Thyroid gland (tissue), 4 donors: ENCODE measurements around the gene CXCL6. TPM values are rescaled to one million over a fixed set of nuclear protein-coding genes. Genes with fewer than 3 reads are reported as not detected.
A peak's percentile ranks its signal among the peaks of the same experiment; 100 is the strongest.

ENCODE experiments used
- DNase-seq, 2 donors: peaks; one replicate each; pipeline ENCODE4 v3.0.0-alpha.2; 2019
- H3K27ac ChIP-seq, 3 donors: fragments of 200-600 bp; sonication (generic); 1 replicate in 2 of 3; 2 replicates in 1 of 3; pipeline ENCODE4 v1.5.1; 2016 to 2019; ENCODE audit warnings: mild to moderate bottlenecking in 1 of 3, moderate library complexity in 1 of 3
- H3K27me3 ChIP-seq: fragments of 200-600 bp; sonication (generic); one replicate; pipeline ENCODE4 v1.5.1; 2019
- H3K36me3 ChIP-seq, 2 donors: fragments of 200-600 bp; sonication (generic); one replicate each; pipeline ENCODE4 v1.5.1; 2016 to 2019
- H3K4me1 ChIP-seq, 2 donors: fragments of 200-600 bp; sonication (generic); one replicate each; pipeline ENCODE4 v1.5.1; 2017 to 2019
- H3K4me3 ChIP-seq, 3 donors: fragments of 200-600 bp; sonication (generic); replicated peaks in 1 of 3; 1 replicate in 2 of 3; 2 replicates in 1 of 3; pipeline ENCODE4 v1.5.1; 2016; ENCODE audit warnings: mild to moderate bottlenecking in 1 of 3
- H3K9me3 ChIP-seq: fragments of 200-600 bp; sonication (generic); one replicate; pipeline ENCODE4 v1.5.1; 2017
- POLR2A ChIP-seq, 2 donors: fragments of 450-650 bp; IDR thresholded peaks; one replicate each; pipeline ENCODE4 v1.6.1; 2017; ENCODE audit warnings: antibody characterized with exemption in 2 of 2, mild to moderate bottlenecking in 2 of 2, moderate library complexity in 1 of 2
- WGBS, 2 donors: methylation state at CpG; one replicate each; pipeline ENCODE4 v1.1.5; 2017; 5-methylcytosine and 5-hydroxymethylcytosine counted together
- intact Hi-C: fragments of 100-400 bp; cut with DNase I; formaldehyde crosslinking; loops from one replicate; pipeline ENCODE4 v1.15.1; 2023
- total RNA-seq, 4 donors: library from RNA; depleted of rRNA; stranded (reverse); fragments of >200 nt; gene quantifications; one replicate each; pipeline ENCODE4 v1.2.3, GENCODE V29; 2016
- TF ChIP-seq, protein P1 (sequence below), 6 experiments: fragments of 200-600 bp in 3 of 6; fragments of 450-650 bp in 3 of 6; sonication (generic) in 3 of 6; IDR thresholded peaks; one replicate each; pipeline ENCODE4 v1.5.1; 2016 to 2019; ENCODE audit warnings: antibody characterized with exemption in 6 of 6, mild to moderate bottlenecking in 2 of 6, inconsistent platforms in 1 of 6, moderate library complexity in 1 of 6

The CXCL6 gene
- total RNA-seq, 4 donors from 2014 or later, result not detected

DNA sequence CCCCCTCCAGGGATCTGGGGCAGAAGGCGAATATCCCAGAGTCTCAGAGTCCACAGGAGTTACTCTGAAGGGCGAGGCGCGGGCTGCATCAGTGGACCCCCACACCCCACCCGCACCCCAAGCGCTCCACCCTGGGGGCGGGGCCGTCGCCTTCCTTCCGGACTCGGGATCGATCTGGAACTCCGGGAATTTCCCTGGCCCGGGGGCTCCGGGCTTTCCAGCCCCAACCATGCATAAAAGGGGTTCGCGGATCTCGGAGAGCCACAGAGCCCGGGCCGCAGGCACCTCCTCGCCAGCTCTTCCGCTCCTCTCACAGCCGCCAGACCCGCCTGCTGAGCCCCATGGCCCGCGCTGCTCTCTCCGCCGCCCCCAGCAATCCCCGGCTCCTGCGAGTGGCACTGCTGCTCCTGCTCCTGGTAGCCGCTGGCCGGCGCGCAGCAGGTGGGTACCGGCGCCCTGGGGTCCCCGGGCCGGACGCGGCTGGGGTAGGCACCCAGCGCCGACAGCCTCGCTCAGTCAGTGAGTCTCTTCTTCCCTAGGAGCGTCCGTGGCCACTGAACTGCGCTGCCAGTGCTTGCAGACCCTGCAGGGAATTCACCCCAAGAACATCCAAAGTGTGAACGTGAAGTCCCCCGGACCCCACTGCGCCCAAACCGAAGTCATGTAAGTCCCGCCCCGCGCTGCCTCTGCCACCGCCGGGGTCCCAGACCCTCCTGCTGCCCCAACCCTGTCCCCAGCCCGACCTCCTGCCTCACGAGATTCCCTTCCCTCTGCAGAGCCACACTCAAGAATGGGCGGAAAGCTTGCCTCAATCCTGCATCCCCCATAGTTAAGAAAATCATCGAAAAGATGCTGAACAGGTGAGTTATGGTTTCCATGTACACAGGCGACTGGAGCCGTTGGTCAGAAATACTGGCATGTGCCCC lies 32.9 kb downstream of the CXCL6 start, which contains the start of gene CXCL1:
CXCL1 (plus strand) TSS at position 264 of the 926 bp plus-strand sequence; CDS start at position 342, 78 bp downstream.
- Histone ChIP-seq H3K9me3 (no peaks in the 10 kb centered on the region), H3K27me3 (no peaks in the 10 kb centered on the region), H3K27ac (no peak within 1 kb of the TSS), H3K36me3 (no peaks in the 10 kb centered on the region), H3K4me3 (peak within 1 kb of the TSS; percentile 7 to 51 (median 43)), H3K4me1 (peaks cover 0 to 4% of the 10 kb centered on the region in 2 donors)
- peak; percentile 23 to 39 for DNase-seq
- WGBS, 2 donors, result 13 to 17% methylated on average over 30 to 34 of the region's 61 CpGs
- no peak for TF ChIP-seq POLR2A (IDR thresholded peaks at IDR 0.05)
- TF ChIP-seq, protein P1, sequence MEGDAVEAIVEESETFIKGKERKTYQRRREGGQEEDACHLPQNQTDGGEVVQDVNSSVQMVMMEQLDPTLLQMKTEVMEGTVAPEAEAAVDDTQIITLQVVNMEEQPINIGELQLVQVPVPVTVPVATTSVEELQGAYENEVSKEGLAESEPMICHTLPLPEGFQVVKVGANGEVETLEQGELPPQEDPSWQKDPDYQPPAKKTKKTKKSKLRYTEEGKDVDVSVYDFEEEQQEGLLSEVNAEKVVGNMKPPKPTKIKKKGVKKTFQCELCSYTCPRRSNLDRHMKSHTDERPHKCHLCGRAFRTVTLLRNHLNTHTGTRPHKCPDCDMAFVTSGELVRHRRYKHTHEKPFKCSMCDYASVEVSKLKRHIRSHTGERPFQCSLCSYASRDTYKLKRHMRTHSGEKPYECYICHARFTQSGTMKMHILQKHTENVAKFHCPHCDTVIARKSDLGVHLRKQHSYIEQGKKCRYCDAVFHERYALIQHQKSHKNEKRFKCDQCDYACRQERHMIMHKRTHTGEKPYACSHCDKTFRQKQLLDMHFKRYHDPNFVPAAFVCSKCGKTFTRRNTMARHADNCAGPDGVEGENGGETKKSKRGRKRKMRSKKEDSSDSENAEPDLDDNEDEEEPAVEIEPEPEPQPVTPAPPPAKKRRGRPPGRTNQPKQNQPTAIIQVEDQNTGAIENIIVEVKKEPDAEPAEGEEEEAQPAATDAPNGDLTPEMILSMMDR (IDR thresholded peaks at IDR 0.05), result no peak
- intact Hi-C loops, result no loop called here

DNA sequence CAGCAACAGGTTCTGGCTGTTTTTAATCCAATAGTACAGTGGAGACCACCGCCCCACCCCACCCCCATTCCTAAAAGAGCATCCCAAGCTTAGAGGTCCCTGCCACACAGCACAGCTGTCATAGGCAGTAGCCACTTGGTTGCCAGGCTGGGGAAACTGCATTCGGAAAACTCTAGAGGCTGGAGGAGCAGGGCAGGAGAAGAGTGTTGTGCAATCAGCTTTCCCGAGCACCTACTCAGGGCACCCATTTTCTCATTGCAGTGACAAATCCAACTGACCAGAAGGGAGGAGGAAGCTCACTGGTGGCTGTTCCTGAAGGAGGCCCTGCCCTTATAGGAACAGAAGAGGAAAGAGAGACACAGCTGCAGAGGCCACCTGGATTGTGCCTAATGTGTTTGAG lies 33.8 kb downstream of the CXCL6 start:
- whole genome bisulfite sequencing, 2 donors, result 83 to 93% methylated on average over 3 of the region's 3 CpGs
- H3K4me3 ChIP-seq, result no peak overlapping the region
- no peak for TF ChIP-seq POLR2A (IDR thresholded peaks at IDR 0.05)
- TF ChIP-seq, protein P1 (IDR thresholded peaks at IDR 0.05), result no peak

DNA sequence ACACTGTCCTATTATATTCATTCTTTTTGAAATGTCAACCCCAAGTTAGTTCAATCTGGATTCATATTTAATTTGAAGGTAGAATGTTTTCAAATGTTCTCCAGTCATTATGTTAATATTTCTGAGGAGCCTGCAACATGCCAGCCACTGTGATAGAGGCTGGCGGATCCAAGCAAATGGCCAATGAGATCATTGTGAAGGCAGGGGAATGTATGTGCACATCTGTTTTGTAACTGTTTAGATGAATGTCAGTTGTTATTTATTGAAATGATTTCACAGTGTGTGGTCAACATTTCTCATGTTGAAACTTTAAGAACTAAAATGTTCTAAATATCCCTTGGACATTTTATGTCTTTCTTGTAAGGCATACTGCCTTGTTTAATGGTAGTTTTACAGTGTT lies 34.3 kb downstream of the CXCL6 start:
- no peak overlapping the region for H3K27ac ChIP-seq
- no peak for DNase-seq
- peaks cover 0 to 4% of the 10 kb centered on the region in 2 donors for H3K4me1 ChIP-seq
- WGBS, 2 donors, result 96 to 100% methylated on average over 1 of the region's 1 CpG
- H3K27me3 ChIP-seq, result no peaks in the 10 kb centered on the region
- H3K9me3 ChIP-seq, result no peaks in the 10 kb centered on the region
- no peak overlapping the region for H3K4me3 ChIP-seq
- H3K36me3 ChIP-seq, result no peaks in the 10 kb centered on the region
- TF ChIP-seq, protein P1 (IDR thresholded peaks at IDR 0.05), result no peak
- TF ChIP-seq POLR2A (IDR thresholded peaks at IDR 0.05), result no peak
- intact Hi-C loops, result no loop called here

More for the DNA sequence above, 33.8 kb downstream of the CXCL6 start:
- no peaks in the 10 kb centered on the region for H3K9me3 ChIP-seq
- no peaks in the 10 kb centered on the region for H3K27me3 ChIP-seq
- H3K36me3 ChIP-seq, result no peaks in the 10 kb centered on the region
- DNase-seq, result no peak
- peaks cover 0 to 4% of the 10 kb centered on the region in 2 donors for H3K4me1 ChIP-seq
- H3K27ac ChIP-seq, result no peak overlapping the region
- intact Hi-C loops, result no loop called here

DNA sequence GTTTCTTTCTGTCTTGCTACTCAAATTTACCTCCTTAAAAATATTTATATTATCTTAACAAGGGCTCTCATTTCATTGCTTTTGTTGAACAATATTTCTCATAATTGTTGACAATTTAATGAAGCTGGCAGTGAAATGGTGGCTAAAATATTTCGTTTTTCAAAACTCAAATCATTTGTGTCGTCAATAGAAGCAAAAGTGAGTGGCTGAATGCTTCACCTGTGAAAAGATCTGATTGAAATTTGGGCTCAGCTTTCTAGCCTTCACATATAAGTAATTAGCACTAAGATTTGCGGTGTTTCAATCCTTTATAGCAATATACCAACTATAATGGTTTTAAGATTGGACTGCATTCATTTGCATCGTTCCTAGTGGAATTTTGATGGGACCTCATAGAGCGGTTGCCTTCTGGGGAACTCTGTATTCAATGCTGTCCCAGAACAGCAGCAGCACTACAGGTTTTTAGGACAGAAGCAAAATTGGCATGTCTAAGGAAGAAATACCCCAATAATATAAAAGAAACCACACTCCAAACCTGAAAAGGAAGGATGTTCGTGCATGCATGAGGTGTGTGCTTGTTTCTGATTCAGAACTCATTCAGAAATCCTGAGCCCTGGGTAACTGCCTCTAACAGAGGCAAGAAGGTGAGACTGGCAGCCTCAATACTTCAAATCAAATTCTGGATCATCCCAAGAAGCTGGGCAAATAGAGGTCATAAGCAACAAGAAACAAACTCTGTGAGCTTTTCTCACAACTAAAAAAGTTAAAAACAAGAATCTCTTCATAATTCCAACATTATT lies 35.2 kb downstream of the CXCL6 start:
- Histone ChIP-seq H3K27me3 (no peaks in the 10 kb centered on the region), H3K4me1 (peaks cover 0 to 4% of the 10 kb centered on the region in 2 donors), H3K9me3 (no peaks in the 10 kb centered on the region), H3K4me3 (no peak overlapping the region), H3K36me3 (no peaks in the 10 kb centered on the region), H3K27ac (no peak overlapping the region)
- WGBS, 2 donors, result 88 to 91% methylated on average over 6 of the region's 6 CpGs
- DNase-seq, result no peak
- intact Hi-C loops, result no loop called here
- TF ChIP-seq, protein P1 (IDR thresholded peaks at IDR 0.05), result no peak
- TF ChIP-seq POLR2A (IDR thresholded peaks at IDR 0.05), result no peak
